Endothelial cell of umbilical vein (primary cell): ENCODE measurements around the gene BSDC1. TPM values are rescaled to one million over a fixed set of nuclear protein-coding genes. Genes with fewer than 3 reads are reported as not detected.
A peak's percentile ranks its signal among the peaks of the same experiment; 100 is the strongest.

Experiments
- BruUV-seq: library from RNA; stranded (reverse); fragments of 400-500 nt; replicated peaks from 2 replicates; lab custom pipeline; 2021; lab: Mats Ljungman, UMichigan
- CTCF ChIA-PET: fragments of 300-600, 350-600 bp; sonication (Branson Sonifier 250); formaldehyde crosslinking; loops from one replicate; lab custom pipeline; 2021; ENCODE audit warnings: antibody characterized with exemption, inconsistent platforms; lab: Charles Lee
- POLR2A ChIA-PET: fragments of 300-600, 350-600 bp; sonication (Branson Sonifier 250); formaldehyde crosslinking; loops from one replicate; lab custom pipeline; 2021; ENCODE audit warnings: antibody characterized with exemption, inconsistent platforms; lab: Charles Lee
- DNase-seq: peaks from one replicate; pipeline ENCODE4 v3.0.0-alpha.2; 2011; ENCODE audit warnings: low read depth, low spot score
- FAIRE-seq: peaks from 2 replicates; lab custom pipeline; 2011; peaks lifted over from hg19 to GRCh38; lab: Jason Lieb, UNC
- H2AFZ ChIP-seq: 2 replicates; pipeline ENCODE4 v1.6.0; 2012; ENCODE audit warnings: low read depth, low read length, control low read depth, inconsistent platforms
- H3K27ac ChIP-seq: 2 replicates; pipeline ENCODE4 v1.5.1; 2011; ENCODE audit warnings: low read depth, mild to moderate bottlenecking, control low read depth, low read length, moderate library complexity; ENCODE audit not compliant: insufficient read depth
- H3K27me3 ChIP-seq, 2 experiments: 2 replicates each; pipeline versions ENCODE4 v1.6.0 to v1.6.1; 2011; ENCODE audit warnings: low read length in 2 of 2, mixed read lengths in 1 of 2; ENCODE audit not compliant: control insufficient read depth in 2 of 2, insufficient read depth in 2 of 2
- H3K36me3 ChIP-seq, 2 experiments: 2 replicates in 1 of 2; 3 replicates in 1 of 2; pipeline ENCODE4 v1.5.1; 2011; ENCODE audit warnings: low read length in 2 of 2, mild to moderate bottlenecking in 1 of 2, moderate library complexity in 1 of 2; ENCODE audit not compliant: control insufficient read depth in 2 of 2, insufficient read depth in 2 of 2; ENCODE audit errors: extremely low read depth in 1 of 2
- H3K4me1 ChIP-seq: 3 replicates; pipeline ENCODE4 v1.5.1; 2011; ENCODE audit warnings: mild to moderate bottlenecking, low read length; ENCODE audit not compliant: control insufficient read depth, insufficient read depth; ENCODE audit errors: extremely low read depth
- H3K4me2 ChIP-seq: 2 replicates; pipeline ENCODE4 v1.6.1; 2011; ENCODE audit warnings: low read length, control low read depth, mixed read lengths; ENCODE audit not compliant: insufficient read depth
- H3K4me3 ChIP-seq, 3 experiments: fragments of 200-600 bp in 1 of 3; sonication (generic), shearing (Covaris generic) in 1 of 3; replicated peaks in 1 of 3; 2 replicates each; pipeline ENCODE4 v1.5.1; 2011 to 2016; ENCODE audit warnings: control low read depth in 3 of 3, low read length in 3 of 3, mild to moderate bottlenecking in 2 of 3, inconsistent platforms in 1 of 3, low read depth in 1 of 3, moderate library complexity in 1 of 3; ENCODE audit not compliant: insufficient read depth in 1 of 3
- H3K79me2 ChIP-seq: 2 replicates; pipeline ENCODE4 v1.6.0; 2012; ENCODE audit warnings: low read length, inconsistent platforms; ENCODE audit not compliant: control insufficient read depth, insufficient read depth
- H3K9ac ChIP-seq: replicated peaks from 2 replicates; pipeline ENCODE3; 2011; ENCODE audit warnings: low read length, control low read depth; ENCODE audit not compliant: insufficient read depth; ENCODE audit errors: extremely low read depth
- H3K9me1 ChIP-seq: replicated peaks from 3 replicates; pipeline ENCODE4 v1.6.0; 2011; ENCODE audit warnings: mild to moderate bottlenecking, low read length; ENCODE audit not compliant: control insufficient read depth, insufficient read depth; ENCODE audit errors: extremely low read depth
- H3K9me3 ChIP-seq: replicated peaks from 2 replicates; pipeline ENCODE4 v1.5.1; 2012; ENCODE audit warnings: low read length, inconsistent platforms; ENCODE audit not compliant: control insufficient read depth, insufficient read depth
- H4K20me1 ChIP-seq: replicated peaks from 2 replicates; pipeline ENCODE3; 2011; ENCODE audit warnings: mild to moderate bottlenecking, low read length; ENCODE audit not compliant: control insufficient read depth, insufficient read depth; ENCODE audit errors: extremely low read depth
- MYC ChIP-seq: IDR thresholded peaks from one replicate; pipeline ENCODE4 v1.6.1; 2011; ENCODE audit warnings: mild to moderate bottlenecking, low read depth, low read length
- POLR2AphosphoS5 ChIP-seq: IDR thresholded peaks from 2 replicates; pipeline ENCODE4 v1.6.1; 2012; ENCODE audit warnings: low read depth, mild to moderate bottlenecking, control low read depth, low read length, moderate library complexity; ENCODE audit not compliant: insufficient read depth
- dilution Hi-C: fragments of 300-500 bp; cut with MboI; formaldehyde crosslinking; loops from one replicate; pipeline ENCODE4 v1.15.0; 2019; ENCODE audit warnings: low sequenced_read_pairs; ENCODE audit not compliant: extremely low pct_ligation_motif_present
- intact Hi-C: fragments of 100-400 bp; cut with micrococcal nuclease; formaldehyde crosslinking; loops from one replicate; pipeline ENCODE4 v1.10.0; 2022
- polyA plus RNA-seq, 4 experiments: library from polyadenylated mRNA; depleted of rRNA in 3 of 4; stranded (reverse) in 3 of 4; unstranded in 1 of 4; fragments of >200 nt; gene quantifications; 2 replicates each; pipeline versions ENCODE4 v1.2.1 to v1.2.3, GENCODE V29; 2011 to 2012; ENCODE audit warnings: missing spikeins in 1 of 4
- total RNA-seq: library from RNA; stranded (reverse); gene quantifications from 2 replicates; pipeline ENCODE4 v1.2.3, GENCODE V29; 2021
- TF ChIP-seq, protein P1 (sequence below), 2 donors: IDR thresholded peaks; 1 replicate in 1 of 2; 2 replicates in 1 of 2; pipeline ENCODE4 v1.5.1; 2011; ENCODE audit warnings: low read length in 2 of 2, mild to moderate bottlenecking in 2 of 2, moderate library complexity in 2 of 2, control low read depth in 1 of 2, inconsistent platforms in 1 of 2, low read depth in 1 of 2; ENCODE audit not compliant: insufficient read depth in 1 of 2; ENCODE audit errors: extremely low read depth in 1 of 2
- TF ChIP-seq, protein P2 (sequence below): IDR thresholded peaks from 2 replicates; pipeline ENCODE4 v1.6.1; 2011; ENCODE audit not compliant: insufficient read depth, insufficient read length

The BSDC1 gene
- total and polyA plus RNA-seq, 2 donors (not counting 3 experiments of a cell fraction or from before 2014, with no cell fraction given): 44.3 to 64.6 TPM

DNA sequence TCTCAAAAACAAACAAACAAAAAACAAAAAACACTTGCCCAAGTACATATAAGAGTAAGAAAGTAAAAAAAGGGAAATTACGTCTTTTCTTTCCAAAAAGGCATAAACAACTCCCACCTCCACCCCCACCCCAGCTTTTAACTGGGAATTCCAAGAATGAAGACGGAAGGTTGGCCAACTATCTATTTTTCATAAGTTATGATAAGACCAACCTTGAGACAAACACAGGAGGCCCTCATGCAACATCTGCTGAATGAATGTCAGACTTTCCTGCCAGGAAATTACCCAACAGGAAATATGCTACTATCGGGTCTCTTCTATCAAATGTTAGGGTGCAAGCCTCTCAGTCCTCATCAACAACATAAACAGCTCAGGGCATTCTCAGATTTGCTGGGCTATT lies 1.9 kb downstream of the BSDC1 start:
- no peak for FAIRE-seq
- ChIA-PET POLR2A (no interaction called here), CTCF (interaction anchor here (1.3 to 2.6 kb wide), 2 partner anchors 9 to 177 kb away, joined by 4 to 11 read pairs; no protein-coding TSS in a partner anchor)
- TF ChIP-seq MYC (no peak), POLR2AphosphoS5 (no peak)
- TF ChIP-seq, protein P1, sequence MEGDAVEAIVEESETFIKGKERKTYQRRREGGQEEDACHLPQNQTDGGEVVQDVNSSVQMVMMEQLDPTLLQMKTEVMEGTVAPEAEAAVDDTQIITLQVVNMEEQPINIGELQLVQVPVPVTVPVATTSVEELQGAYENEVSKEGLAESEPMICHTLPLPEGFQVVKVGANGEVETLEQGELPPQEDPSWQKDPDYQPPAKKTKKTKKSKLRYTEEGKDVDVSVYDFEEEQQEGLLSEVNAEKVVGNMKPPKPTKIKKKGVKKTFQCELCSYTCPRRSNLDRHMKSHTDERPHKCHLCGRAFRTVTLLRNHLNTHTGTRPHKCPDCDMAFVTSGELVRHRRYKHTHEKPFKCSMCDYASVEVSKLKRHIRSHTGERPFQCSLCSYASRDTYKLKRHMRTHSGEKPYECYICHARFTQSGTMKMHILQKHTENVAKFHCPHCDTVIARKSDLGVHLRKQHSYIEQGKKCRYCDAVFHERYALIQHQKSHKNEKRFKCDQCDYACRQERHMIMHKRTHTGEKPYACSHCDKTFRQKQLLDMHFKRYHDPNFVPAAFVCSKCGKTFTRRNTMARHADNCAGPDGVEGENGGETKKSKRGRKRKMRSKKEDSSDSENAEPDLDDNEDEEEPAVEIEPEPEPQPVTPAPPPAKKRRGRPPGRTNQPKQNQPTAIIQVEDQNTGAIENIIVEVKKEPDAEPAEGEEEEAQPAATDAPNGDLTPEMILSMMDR (IDR thresholded peaks at IDR 0.05; ENCODE audit: extremely low read depth in 1 of 2, insufficient read depth in 1 of 2, low read depth in 1 of 2, low read length in 2 of 2): no peak
- TF ChIP-seq, protein P2, sequence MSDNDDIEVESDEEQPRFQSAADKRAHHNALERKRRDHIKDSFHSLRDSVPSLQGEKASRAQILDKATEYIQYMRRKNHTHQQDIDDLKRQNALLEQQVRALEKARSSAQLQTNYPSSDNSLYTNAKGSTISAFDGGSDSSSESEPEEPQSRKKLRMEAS: no peak
- dilution Hi-C loops: no loop called here
- Histone ChIP-seq H3K4me3 (no peak overlapping the region), H3K36me3 (peaks cover 6 to 18% of the 10 kb centered on the region in 2 experiments), H3K9me1 (no peaks in the 10 kb centered on the region), H3K4me2 (no peak overlapping the region), H3K9me3 (no peaks in the 10 kb centered on the region), H3K27me3 (no peaks in the 10 kb centered on the region), H3K4me1 (peaks cover 15% of the 10 kb centered on the region), H4K20me1 (no peaks in the 10 kb centered on the region), H3K27ac (no peak overlapping the region), H3K9ac (no peak overlapping the region), H3K79me2 (peaks cover 13% of the 10 kb centered on the region), H2AFZ (no peak overlapping the region)
- intact Hi-C loops: loop anchor here (5.0 kb wide), 1 partner anchor 285 kb away; the partner anchor contains the start of gene KPNA6
- peak; percentile 30 for DNase-seq
- BruUV-seq: no TSS peak
